HG03442 (cell line): ENCODE results near the gene SLC25A45.
"Not testable (repeated sequence)": the region's sequence is repeated elsewhere in the genome, so short reads cannot be mapped to it uniquely, and the experiment has no call there.

Experiments used
- ATAC-seq: cut with Tn5 transposase; IDR thresholded peaks from one replicate; pipeline ENCODE4 v1.9.1; 2021; ENCODE audit warnings: mild to moderate bottlenecking, moderate library complexity; ENCODE audit not compliant: unreplicated experiment

SLC25A45 gene

GRCh38 chr11:65363770-65364169, 18.7 kb downstream of the SLC25A45 start:
- no peak for ATAC-seq

- no peak for ATAC-seq
These were observed 19.5 kb downstream of the SLC25A45 start for GRCh38 chr11:65362966-65363365.

- no peak for ATAC-seq
These were observed 20.0 kb downstream of the SLC25A45 start for GRCh38 chr11:65362320-65362931.

- no peak for ATAC-seq
These were observed 24.5 kb downstream of the SLC25A45 start for GRCh38 chr11:65357856-65358356.

- no peak for ATAC-seq
These were observed 26.0 kb downstream of the SLC25A45 start for GRCh38 chr11:65356394-65356972.

- ATAC-seq = no peak
These were observed 26.6 kb downstream of the SLC25A45 start for GRCh38 chr11:65355776-65356393.

- peak; percentile 16 for ATAC-seq
These were observed 27.3 kb downstream of the SLC25A45 start for GRCh38 chr11:65355013-65355775.

- ATAC-seq = peak; percentile 82
These were observed 28.0 kb downstream of the SLC25A45 start, which contains the start of gene TIGD3 for GRCh38 chr11:65354265-65355012. Gene TIGD3 (plus strand): TSS chr11:65354751. CDS start chr11:65355809, 1,058 bp downstream.

- no peak for ATAC-seq
These were observed 28.6 kb downstream of the SLC25A45 start for GRCh38 chr11:65353900-65354264.

GRCh38 chr11:65353376-65353775, 29.1 kb downstream of the SLC25A45 start:
- ATAC-seq = no peak

GRCh38 chr11:65352783-65353182, 29.7 kb downstream of the SLC25A45 start:
- no peak for ATAC-seq

GRCh38 chr11:65351511-65351910, 30.9 kb downstream of the SLC25A45 start:
- ATAC-seq = no peak

- no peak for ATAC-seq
These were observed 40.6 kb downstream of the SLC25A45 start for GRCh38 chr11:65341856-65342255.

- ATAC-seq = no peak
These were observed 42.2 kb downstream of the SLC25A45 start for GRCh38 chr11:65340226-65340625.

GRCh38 chr11:65338676-65339075, 43.8 kb downstream of the SLC25A45 start:
- no peak for ATAC-seq

GRCh38 chr11:65334696-65335295, 47.6 kb downstream of the SLC25A45 start:
- no peak for ATAC-seq

GRCh38 chr11:65332591-65332990, 49.9 kb downstream of the SLC25A45 start:
- not testable (repeated sequence) for ATAC-seq

- ATAC-seq = no peak
These were observed 51.9 kb downstream of the SLC25A45 start for GRCh38 chr11:65330544-65330943.

GRCh38 chr11:65329944-65330403, 52.5 kb downstream of the SLC25A45 start:
- no peak for ATAC-seq

GRCh38 chr11:65329478-65329877, 53.0 kb downstream of the SLC25A45 start:
- no peak for ATAC-seq
